ENCODE data around the gene CAP1.
A peak's percentile ranks its signal among the peaks of the same experiment; 100 is the strongest.

CAP1 gene, protein sequence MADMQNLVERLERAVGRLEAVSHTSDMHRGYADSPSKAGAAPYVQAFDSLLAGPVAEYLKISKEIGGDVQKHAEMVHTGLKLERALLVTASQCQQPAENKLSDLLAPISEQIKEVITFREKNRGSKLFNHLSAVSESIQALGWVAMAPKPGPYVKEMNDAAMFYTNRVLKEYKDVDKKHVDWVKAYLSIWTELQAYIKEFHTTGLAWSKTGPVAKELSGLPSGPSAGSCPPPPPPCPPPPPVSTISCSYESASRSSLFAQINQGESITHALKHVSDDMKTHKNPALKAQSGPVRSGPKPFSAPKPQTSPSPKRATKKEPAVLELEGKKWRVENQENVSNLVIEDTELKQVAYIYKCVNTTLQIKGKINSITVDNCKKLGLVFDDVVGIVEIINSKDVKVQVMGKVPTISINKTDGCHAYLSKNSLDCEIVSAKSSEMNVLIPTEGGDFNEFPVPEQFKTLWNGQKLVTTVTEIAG

DNA sequence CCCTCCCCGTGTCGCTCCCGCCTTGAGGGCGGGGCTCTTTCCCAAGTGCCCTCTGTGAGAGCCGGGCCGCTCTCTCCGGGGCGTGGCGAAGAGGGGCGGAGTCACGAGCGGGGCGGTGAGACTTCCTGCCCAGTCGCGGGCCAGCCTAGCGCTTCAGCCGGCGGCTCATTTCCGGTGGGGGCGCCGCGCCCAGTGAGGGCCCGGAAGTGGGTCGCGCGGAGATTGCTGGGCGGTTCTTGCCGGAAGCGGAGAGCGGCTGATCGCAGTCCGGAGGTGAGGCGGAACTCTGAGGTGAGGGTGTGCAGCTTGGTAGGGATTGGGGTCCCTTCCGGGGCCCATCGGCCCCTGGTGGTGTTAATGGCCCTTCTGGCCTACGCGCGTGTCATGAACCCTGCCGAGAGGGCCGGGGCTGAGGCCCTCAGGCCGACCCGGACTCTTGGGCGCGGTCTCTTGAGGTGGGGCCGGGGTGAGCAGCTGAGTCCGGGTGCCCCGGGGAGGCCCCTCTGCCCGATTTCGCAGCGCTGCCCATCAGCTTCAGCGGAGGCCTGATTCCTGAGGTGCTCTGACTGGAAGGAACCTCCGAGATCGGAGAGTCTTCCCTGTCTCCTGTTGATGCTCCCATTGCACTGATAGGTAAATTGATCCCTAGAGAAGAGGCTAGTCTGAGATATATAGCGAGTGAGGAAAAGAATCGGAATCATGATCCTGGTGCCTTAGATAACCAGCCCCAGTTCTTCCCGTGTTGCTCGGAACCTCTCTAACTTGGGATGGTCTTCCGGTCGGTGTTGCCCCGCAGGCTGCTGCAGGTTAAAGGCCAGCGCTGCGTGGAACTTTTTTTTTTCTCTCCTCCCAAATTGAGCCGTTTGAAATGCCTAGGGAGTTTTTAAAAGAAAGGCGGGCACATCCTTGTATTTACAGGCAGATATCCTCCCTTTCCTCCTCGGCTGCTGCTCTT is at the start of gene CAP1:
Gene CAP1, plus strand, starts transcription at position 219 of the 955 bp plus-strand sequence. CDS start 18,618 bp downstream, outside the sequence.
- H3K4me3 ChIP-seq (ENCODE audit: low read depth, low read length), result peak within 1 kb of the TSS; percentile 89
- DNase-seq (ENCODE audit: low read depth), result peak; percentile 97
- in situ Hi-C loops (cut with HindIII; ENCODE audit: low sequenced_read_pairs), result no loop called here
- TF ChIP-seq, protein P1, sequence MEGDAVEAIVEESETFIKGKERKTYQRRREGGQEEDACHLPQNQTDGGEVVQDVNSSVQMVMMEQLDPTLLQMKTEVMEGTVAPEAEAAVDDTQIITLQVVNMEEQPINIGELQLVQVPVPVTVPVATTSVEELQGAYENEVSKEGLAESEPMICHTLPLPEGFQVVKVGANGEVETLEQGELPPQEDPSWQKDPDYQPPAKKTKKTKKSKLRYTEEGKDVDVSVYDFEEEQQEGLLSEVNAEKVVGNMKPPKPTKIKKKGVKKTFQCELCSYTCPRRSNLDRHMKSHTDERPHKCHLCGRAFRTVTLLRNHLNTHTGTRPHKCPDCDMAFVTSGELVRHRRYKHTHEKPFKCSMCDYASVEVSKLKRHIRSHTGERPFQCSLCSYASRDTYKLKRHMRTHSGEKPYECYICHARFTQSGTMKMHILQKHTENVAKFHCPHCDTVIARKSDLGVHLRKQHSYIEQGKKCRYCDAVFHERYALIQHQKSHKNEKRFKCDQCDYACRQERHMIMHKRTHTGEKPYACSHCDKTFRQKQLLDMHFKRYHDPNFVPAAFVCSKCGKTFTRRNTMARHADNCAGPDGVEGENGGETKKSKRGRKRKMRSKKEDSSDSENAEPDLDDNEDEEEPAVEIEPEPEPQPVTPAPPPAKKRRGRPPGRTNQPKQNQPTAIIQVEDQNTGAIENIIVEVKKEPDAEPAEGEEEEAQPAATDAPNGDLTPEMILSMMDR (IDR thresholded peaks at IDR 0.05; ENCODE audit: low read depth, low read length, missing control alignments), result no peak

DNA sequence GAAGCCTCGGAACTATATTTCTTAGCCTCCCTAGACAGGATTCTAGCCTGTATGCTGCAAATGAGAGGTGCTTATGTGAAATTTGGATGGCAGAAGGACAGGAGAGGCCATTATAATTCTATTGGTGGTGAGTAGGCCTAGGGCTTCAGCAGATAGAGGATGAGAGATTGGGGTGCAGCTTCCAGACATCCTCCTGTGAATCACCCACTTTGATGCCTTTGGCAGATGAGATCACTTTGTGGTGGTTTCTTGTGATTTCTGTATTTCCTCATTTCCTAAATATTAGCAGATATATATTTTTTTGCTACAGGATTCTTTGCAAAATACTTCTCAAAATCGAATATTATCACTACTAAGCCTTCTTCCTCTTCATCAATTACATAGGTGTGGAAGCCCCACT is 48.3 kb upstream of the CAP1 start:
- in situ Hi-C loops (cut with HindIII; ENCODE audit: low sequenced_read_pairs), result no loop called here
- TF ChIP-seq, protein P1 (IDR thresholded peaks at IDR 0.05; ENCODE audit: low read depth, low read length, missing control alignments), result no peak
- DNase-seq (ENCODE audit: low read depth), result no peak
- H3K4me3 ChIP-seq (ENCODE audit: low read depth, low read length), result no peak overlapping the region

DNA sequence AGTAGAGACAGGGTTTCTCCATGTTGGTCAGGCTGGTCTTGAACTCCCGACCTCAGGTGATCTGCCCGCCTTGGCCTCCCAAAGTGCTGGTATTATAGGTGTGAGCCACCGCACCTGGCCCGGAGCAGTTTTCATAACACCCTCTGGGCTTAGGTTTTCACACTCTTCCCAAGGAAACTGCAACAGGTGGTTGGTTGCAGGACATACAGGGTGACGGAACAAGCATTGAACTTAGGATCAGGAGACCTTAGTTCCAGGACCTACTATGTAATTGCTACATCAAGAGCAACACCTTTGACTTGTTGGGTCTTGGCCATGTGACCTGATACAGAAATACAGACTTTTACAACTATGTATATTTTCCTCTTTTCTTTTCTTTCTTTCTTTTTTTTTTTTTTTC is 47.6 kb upstream of the CAP1 start:
- in situ Hi-C loops (cut with HindIII; ENCODE audit: low sequenced_read_pairs), result no loop called here
- H3K4me3 ChIP-seq (ENCODE audit: low read depth, low read length), result no peak overlapping the region
- TF ChIP-seq, protein P1 (IDR thresholded peaks at IDR 0.05; ENCODE audit: low read depth, low read length, missing control alignments), result no peak
- DNase-seq (ENCODE audit: low read depth), result no peak

DNA sequence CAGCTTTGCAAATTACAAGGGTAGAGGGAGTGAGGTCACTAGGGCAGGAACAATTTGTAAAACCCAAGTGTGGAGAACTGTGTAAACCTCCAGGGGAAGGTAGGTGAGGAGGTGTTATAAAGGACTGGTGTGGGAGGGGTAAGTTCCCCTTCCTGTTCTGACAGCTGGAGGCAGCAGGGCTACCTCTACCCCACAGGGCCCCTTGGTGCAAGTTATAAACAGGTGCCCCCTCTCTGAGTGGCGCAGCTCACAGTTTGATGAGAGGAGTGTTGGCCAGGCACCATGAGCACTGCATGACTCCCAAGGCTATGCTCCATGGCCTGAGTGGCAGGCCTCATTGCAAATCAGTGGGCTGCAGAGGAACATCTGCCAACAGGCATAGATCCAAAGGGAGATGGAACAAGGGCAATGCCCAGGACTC is 44.5 kb upstream of the CAP1 start:
- TF ChIP-seq, protein P1 (IDR thresholded peaks at IDR 0.05; ENCODE audit: low read depth, low read length, missing control alignments), result no peak
- no peak overlapping the region for H3K4me3 ChIP-seq (ENCODE audit: low read depth, low read length)
- in situ Hi-C loops (cut with HindIII; ENCODE audit: low sequenced_read_pairs), result no loop called here
- no peak for DNase-seq (ENCODE audit: low read depth)

DNA sequence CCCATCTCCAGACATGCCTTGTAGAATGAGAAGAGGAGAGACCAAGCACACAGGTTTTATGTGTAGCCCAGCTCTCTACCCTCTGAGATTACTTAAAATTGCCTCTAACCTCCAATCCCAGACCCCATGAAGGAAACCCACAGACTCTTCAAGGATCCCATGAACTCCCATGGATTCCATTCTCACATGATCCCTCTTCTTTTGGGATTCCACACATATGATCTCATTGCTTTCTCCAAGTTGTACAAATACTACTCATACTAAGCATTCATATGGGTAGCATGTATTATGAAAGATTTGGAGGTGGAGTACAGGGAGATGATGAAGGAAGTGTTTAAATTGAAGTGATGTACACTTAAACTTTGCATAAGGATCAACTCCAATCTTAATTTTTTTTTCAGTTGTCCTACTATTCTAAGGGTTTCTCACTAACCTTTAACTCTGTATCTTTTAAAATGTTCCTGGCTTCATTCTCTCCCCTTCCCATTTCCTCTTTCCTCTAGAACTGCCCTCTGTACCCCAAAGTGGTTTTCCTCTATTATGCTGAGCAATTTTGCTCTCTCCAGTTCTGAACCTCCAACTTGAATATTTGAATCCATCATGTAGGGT is 44.0 kb upstream of the CAP1 start:
- in situ Hi-C loops (cut with HindIII; ENCODE audit: low sequenced_read_pairs), result no loop called here
- DNase-seq (ENCODE audit: low read depth), result no peak
- TF ChIP-seq, protein P1 (IDR thresholded peaks at IDR 0.05; ENCODE audit: low read depth, low read length, missing control alignments), result no peak
- no peak overlapping the region for H3K4me3 ChIP-seq (ENCODE audit: low read depth, low read length)

DNA sequence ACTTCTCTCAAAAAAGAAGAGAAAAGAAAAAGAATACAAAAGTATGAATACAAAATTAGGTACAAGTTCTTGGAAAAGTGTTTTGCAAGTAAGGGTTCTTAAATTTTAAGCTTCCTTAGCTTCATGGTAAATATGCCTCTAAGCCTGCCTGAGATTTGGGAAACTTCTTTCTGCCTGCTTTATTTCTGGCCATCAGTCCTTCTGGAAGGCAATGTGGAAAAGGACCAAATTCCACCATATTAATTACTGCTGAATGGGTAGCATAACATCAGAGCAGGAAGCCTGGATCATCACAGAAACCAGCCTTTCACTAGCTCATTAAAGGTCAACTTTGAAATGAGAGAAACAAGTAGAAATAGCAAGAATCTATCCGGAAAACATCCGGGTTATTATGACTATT is 39.1 kb upstream of the CAP1 start:
- no peak for DNase-seq (ENCODE audit: low read depth)
- in situ Hi-C loops (cut with HindIII; ENCODE audit: low sequenced_read_pairs), result no loop called here
- no peak overlapping the region for H3K4me3 ChIP-seq (ENCODE audit: low read depth, low read length)
- TF ChIP-seq, protein P1 (IDR thresholded peaks at IDR 0.05; ENCODE audit: low read depth, low read length, missing control alignments), result no peak
